VCaP (cell line): Measurements from ENCODE around the gene PPFIA1.

ENCODE experiments used
- H3K27ac ChIP-seq: fragments of 450-650 bp; 2 replicates; pipeline ENCODE4 v1.5.1; 2017
- CTCF ChIP-seq: fragments of 450-650 bp; conservative IDR thresholded peaks from 2 replicates; pipeline ENCODE4 v1.5.1; 2017; ENCODE audit warnings: mild to moderate bottlenecking, moderate library complexity

The PPFIA1 gene

DNA sequence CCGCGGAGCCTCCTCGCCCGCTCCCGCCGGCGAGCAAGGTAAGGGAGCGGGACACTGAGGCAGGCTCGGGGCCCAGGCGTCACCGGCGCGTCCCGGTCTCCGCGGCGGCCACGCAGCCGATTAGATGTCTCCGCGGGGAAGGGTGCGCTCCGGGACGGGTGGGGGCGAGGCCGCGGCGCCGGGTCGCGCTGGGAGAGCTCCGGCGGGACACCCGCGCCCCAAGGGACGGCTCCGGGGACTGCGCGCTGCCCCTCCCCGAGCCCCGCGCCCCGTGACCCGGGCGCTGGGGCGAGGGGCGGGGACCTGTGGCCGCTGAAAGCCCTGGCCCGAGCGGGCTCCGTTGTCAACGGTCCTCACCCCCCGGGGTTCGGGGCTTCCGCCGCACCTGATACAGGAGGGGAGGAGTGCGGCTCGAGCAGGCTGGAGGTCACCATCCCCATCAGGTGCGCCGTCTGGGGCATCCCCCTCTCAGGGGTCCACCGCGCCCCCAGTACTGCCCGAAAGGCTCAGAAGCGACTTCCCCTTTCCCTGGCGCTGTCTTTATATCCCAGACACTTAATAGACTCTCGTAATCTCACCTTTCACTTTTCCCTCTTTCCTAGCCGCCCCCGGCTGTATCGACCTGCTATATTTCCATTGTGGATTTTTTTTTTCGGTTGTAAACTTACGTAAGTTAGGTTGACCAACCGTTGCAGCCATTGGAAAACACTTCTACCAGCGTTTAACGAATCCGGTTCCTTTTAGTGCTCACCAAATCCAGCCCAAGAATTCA, 573 bp downstream of the PPFIA1 start:
- TF ChIP-seq CTCF = no peak
- H3K27ac ChIP-seq = peak overlapping the region; percentile 89

GRCh38 chr11:70271649-70271953, 1.1 kb downstream of the PPFIA1 start:
- peak overlapping the region; percentile 89 for H3K27ac ChIP-seq
- no peak for TF ChIP-seq CTCF

DNA sequence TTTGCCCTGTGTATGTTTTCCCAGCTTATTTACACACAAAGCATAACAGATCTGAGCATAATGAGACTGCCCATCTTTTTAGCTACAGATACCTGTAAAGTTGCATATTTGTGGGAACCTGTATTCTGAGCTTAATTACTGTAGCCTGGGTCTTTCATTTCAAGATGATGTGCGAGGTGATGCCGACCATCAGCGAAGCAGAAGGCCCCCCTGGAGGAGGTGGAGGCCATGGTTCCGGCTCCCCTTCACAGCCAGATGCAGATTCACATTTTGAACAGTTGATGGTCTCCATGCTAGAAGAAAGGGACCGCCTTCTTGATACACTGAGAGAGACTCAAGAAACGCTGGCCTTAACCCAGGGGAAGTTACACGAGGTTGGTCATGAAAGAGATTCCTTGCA, 1.5 kb downstream of the PPFIA1 start:
- no peak for TF ChIP-seq CTCF

GRCh38 chr11:70278994-70279393, 8.5 kb downstream of the PPFIA1 start:
- no peak for TF ChIP-seq CTCF
- no peak overlapping the region for H3K27ac ChIP-seq

More for the DNA sequence above, 1.5 kb downstream of the PPFIA1 start:
- peak overlapping the region; percentile 89 for H3K27ac ChIP-seq

DNA sequence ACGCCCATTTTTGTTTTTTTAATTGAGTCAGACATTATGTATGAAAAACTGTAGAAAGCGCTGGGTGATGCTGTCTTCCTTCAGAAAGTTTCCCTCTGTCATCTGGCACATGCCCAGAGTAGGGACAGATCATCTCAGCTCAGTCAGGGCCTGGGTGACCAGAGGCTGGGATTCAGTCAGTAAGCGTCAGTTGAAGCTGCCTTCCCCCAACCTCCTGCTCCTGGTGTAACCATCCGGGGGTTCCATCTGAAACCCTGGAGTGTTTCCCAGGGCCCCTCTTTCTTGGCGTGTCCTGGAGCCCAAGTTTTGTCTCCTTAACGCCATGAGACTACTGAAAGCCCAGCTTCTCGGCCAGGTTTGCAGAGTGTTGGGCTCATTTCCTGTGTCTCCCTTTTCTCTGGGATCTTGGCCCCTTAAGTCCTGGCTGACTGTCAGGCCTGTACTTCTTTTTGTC, 10.7 kb downstream of the PPFIA1 start:
- no peak overlapping the region for H3K27ac ChIP-seq
- TF ChIP-seq CTCF = no peak

- no peak overlapping the region for H3K27ac ChIP-seq
- no peak for TF ChIP-seq CTCF
Observed at GRCh38 chr11:70282012-70282411, 11.5 kb downstream of the PPFIA1 start.

DNA sequence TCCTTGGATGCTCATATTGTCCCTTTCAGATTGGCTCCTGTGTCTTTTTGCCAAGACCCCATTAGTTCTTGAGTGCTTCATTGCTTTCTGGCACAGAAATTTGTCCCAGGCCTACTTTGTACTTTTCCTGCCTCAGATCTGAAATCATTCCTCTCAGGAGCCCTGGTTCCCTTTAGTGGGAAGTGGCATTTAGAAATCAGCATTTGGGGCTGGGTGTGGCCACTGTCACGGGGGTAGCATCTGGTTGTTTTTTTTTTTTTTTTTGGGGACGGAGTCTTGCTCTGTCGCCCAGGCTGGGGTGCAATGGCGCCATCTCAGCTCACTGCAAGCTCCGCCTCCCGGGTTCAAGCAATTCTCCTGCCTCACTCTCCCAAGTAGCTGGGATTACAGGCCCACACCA, 18.2 kb downstream of the PPFIA1 start:
- no peak overlapping the region for H3K27ac ChIP-seq
- no peak for TF ChIP-seq CTCF
